HL-60/S4 treated with phorbol 12-myristate 13-acetate at 8.2 ng/mL for 4 days and 3 days (cell line): ENCODE measurements around the gene ZNF384.

Experiments used
- in situ Hi-C: fragments of 300-500 bp; cut with MboI; formaldehyde crosslinking; loops from 2 replicates; pipeline ENCODE4 v1.15.0; 2022; ENCODE audit warnings: low sequenced_read_pairs

ZNF384 gene

GRCh38 chr12:6626654-6627283, 62.4 kb downstream of the ZNF384 start:
- in situ Hi-C loops, result no loop called here

GRCh38 chr12:6620885-6621274, 68.3 kb downstream of the ZNF384 start:
- in situ Hi-C loops, result no loop called here

- in situ Hi-C loops, result no loop called here
Measured at GRCh38 chr12:6620137-6620884, 68.9 kb downstream of the ZNF384 start.

GRCh38 chr12:6618483-6619225, 70.5 kb downstream of the ZNF384 start:
- in situ Hi-C loops, result no loop called here
